ENCODE data around the gene ZWILCH.
A peak's percentile ranks its signal among the peaks of the same experiment; 100 is the strongest.
"Not testable (repeated sequence)": the region's sequence is repeated elsewhere in the genome, so short reads cannot be mapped to it uniquely, and the experiment has no call there.

Gene ZWILCH

DNA sequence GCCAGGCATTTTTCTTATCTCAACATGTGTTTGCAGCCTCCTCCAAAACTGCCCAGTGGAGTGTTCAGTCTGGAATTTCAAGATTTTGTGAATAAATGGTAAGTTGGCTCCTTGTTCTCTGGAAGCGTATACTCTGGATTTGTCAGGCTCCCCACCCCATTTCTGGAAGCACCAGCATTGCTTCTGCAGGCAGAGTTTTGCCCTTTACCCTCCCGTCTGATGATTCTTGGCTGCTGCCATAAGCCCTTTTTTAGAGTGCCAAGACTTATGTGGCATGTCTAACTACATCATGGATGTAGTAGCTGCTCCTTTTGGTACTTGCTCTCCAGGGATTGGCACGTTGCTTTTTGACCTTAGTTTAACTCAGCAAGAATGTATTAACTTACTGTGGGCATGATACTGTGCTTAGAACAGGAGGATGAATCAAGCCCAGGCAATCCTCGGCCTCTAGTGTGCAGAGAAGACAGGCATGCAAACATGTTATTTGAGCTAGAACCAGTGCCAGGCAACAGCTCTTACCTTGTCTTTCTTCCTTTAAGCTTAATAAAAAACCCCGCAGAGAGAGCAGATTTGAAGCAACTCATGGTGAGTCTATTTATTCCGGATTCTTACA, 15.8 kb upstream of the ZWILCH start:
- no peak for DNase-seq

DNA sequence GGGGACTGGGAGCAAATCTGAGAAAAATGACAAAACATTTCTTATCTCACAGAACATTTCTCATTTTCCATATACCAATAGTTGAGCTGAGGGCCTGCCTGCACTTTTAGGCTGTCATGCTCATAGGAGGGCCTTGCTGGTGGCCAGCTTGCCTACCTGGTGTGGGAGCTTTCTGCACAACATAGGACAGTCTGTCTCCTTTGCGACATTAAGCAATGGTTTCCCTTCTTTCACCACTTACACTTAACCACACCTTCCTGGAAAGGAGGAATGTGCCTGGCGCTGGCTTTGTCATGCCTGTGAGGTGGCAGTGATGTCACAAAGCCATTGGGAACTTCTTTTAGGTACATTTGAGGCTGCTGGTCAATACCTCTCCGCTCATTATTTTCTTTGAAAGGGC, 13.3 kb upstream of the ZWILCH start:
- DNase-seq, result no peak

GRCh38 chr15:66494262-66494661, 10.9 kb upstream of the ZWILCH start:
- no peak for DNase-seq

GRCh38 chr15:66496951-66497501, 8.1 kb upstream of the ZWILCH start:
- DNase-seq, result no peak

- peak; percentile 75 for DNase-seq
Measured at GRCh38 chr15:66497502-66498455, 7.3 kb upstream of the ZWILCH start, which contains the start of gene SNAPC5. TSS of gene SNAPC5 (minus strand) at chr15:66497762. CDS start at chr15:66497731, 31 bp downstream.

- no peak for DNase-seq
Measured at GRCh38 chr15:66498501-66499386, 6.4 kb upstream of the ZWILCH start.

GRCh38 chr15:66500346-66500745, 4.8 kb upstream of the ZWILCH start:
- not testable (repeated sequence) for DNase-seq

GRCh38 chr15:66502491-66502890, 2.6 kb upstream of the ZWILCH start:
- no peak for DNase-seq

DNA sequence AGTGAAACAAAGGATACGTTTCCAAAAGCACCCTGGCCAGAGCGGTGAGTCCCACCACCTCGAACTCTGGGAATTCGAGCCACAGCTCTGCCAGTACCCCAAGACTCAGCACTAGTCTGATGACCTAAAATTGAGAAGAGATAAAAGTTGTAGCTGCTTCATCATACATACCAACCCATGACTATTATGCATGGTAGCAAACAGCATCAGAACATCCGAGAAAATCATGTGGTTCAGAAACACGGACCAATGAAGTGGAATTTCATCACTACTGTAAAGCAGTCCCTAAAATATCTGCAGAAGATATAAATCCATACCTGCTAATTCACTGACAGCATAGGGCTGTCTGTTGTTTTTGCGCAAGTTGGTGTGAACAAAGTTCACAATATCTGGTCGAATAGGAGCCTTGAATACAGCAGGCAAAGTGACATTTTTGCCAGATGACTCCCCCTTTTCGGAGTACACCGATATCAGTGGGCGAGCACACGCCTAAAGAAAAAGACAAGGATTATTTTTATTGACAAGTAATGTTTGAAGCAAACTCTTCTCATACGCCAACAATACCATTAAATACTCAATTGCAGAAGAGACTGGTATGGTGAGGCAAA, 2.0 kb upstream of the ZWILCH start:
- not testable (repeated sequence) for DNase-seq

DNA sequence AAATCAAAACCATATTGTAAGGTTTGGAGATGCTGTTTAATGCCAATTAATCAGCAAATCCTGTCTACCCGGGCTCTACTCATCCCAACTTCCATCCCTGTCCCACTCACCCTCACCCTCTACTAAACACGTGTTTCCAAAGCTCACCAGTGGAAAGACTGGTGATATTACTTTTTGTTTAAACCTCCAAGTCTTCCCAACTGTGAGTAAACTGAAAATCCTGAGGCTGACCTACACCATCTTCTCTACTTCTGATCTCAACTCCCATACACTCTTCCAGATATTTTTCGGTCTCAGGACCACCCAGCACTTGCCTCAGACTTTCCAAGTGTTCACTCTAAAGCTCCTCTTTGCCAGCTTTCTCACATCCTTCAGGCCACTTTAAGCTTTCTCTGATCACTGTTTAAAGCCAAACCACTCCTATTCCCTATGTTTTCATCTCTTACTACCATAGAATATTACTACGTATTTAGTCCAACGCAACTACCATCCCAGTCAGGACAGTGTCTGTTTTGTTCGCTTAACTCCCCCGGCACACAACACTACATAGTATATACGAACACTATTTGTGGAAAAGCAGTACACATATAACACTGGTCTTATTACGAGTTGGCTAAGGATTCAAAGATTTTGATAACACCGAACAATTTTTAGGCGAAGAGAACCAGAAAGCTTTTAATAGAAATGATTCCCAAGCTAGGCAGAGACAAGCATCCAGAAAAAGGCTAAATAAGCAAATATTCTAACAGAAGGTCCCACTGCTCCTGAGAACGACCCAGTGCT, 1.2 kb upstream of the ZWILCH start:
- DNase-seq, result no peak

- no peak for DNase-seq
Measured at GRCh38 chr15:66505430-66505811, 295 bp downstream of the ZWILCH start.

DNA sequence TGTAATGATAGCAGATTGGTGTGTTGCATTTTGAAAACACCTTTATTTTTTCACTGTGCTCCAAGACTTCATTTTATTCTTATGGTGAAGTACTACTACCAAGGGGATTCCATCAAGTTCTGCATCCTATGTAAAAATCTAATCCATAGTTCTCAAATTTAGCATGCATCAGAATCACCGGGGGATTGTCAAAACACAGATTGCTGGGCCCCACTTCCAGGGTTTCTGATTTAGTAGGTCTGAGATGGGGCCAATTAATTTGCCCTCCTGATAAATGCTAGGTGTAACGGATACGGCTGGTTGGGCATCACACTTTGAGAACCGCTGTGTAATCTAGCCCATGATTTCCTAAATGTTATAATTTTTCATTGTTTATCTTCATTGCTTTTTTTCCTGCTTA, 692 bp downstream of the ZWILCH start:
- DNase-seq, result no peak

DNA sequence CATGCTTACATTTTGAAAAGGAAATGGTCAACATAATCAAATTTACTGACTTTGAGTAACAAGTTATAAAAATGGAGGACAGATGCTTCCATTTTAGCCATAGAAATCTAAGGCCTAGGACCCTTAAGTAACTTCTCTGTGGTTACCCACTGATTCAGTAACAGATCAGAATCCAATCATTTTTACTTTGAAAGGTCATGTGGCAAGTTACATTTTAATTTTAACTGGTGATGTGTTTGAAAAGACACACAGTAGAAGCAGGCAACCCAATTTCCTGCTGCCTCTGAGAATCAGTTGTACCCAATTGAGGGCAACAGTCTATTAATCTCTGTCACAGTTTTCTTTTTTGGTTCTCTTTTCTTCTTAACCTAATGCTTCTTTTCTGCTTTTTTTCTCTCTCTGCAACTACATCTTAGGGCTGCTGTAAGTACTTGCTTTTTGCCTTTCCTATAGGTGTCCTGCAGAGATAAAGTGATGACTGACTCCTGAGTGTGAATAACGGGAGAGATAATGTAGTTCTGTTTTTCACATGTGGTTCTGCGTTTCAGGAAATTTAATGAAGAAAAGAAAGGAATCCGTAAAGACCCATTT, 3.3 kb downstream of the ZWILCH start:
- no peak for DNase-seq

DNA sequence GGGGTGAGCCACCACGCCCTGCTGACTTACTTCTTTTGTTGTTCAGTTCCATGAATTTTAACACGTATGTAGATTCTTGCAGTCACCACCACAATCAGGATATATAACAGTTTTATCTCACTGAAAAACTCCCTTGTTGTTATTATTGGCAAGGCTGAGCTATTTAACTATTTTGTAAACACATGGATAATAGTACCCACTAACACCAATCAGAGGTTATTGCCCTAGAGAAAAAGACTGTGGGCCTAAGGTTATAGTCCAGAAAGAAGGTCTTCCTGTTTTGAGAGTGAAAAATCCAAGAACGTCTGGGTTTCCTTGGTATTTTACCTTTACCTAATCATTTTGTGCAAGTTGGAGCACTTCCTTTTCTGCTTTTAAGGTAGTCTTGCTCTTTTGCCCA, 9.5 kb downstream of the ZWILCH start:
- no peak for DNase-seq

DNA sequence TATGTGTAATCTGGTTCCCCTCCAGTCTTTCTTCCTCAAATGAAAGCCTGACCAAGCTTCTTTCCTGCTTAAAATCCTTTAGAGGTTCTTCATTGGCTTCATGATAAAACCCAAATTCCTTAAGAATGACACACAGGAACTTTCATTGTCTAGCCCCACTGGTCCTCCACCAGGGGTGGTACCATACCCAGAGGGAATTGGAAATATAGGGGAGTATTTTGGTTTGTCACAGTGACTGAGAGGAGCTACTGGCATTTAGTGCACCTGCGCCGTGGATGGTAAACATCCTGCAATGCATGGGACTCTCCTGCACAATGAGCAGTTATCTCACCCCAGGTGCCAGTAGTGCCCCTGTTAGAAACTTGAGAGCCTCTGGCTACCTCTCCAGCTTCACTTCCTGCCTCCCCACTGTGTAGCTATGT, 10.8 kb downstream of the ZWILCH start:
- DNase-seq, result no peak

DNA sequence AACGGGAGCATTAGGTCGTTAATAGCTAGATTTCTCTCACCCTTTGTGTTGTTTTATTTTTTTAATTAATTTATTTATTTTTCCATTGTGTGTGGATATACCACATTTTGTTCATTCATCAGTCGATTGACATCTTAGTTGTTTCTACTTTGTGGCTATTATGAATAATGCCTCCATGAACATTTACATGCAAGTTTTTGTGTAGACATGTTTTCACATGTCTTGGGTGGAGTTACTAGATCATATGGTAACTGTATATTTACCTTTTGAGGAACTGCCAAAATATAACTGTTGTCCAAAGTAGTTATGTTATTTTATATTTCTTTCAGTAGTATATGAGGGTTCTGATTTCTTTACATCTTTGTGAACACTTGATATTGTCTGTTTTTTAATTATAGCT, 18.8 kb downstream of the ZWILCH start:
- DNase-seq, result no peak

DNA sequence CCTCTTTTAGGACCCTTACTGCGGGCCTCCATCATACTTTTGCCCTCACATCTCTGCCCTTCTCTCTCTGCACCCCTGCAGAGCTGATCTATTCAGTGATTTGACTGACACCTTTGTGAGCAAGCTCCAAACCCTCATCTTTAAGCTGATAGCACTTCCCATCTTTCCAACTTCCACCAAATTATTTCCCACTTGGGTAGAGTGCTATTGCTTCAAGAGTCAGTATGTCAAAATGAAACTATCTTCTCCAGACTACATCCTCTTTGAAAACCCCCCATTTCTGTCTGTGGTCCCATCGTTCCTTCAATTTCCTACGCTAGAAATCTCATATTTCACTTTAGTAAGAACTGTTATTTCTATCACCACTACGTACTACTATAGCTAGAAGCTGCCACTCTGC, 19.7 kb downstream of the ZWILCH start:
- no peak for DNase-seq

DNA sequence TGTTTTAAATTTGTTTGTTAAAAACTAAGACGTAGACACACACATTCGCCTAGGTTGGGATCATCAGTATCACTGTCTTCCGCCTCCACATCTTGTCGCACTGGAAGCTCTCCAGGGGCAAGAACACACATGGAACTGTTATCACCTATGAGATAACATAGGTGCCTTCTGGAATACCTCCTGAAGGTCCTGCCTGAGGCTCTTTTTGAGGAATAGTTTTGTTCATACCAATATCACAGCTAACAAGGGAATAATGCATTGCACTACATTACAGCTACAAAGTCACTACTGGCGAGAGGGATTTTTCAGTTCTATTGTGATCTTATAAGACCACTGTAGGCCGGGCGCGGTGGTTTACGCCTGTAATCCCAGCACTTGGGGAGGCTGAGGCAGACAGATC, 29.9 kb downstream of the ZWILCH start:
- no peak for DNase-seq

DNA sequence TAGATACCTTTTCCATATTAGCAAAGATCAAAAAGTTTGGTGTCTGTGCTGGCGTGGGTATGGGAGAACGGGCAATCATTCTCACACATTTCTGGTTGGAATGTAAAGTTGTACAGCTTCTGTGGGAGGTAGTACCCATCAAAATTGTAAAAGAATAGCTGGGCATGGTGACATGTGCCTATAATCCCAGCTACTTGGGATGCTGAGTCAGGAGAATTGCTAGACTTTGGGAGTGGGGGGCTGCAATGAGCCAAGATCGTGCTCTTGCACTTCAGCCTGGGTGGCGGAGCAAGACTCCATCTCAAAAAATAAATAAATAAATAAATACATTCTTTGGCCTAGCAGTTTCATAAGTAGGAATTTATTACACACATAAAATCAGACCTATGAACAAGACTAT, 37.8 kb downstream of the ZWILCH start:
- DNase-seq, result no peak

- DNase-seq, result no peak
Measured at GRCh38 chr15:66545255-66545654, 40.1 kb downstream of the ZWILCH start.

- DNase-seq, result no peak
Measured at GRCh38 chr15:66555685-66556084, 50.6 kb downstream of the ZWILCH start.

Data from NCI-H1092 (cell line).